ENCODE results near the gene PTMA.

The PTMA gene

GRCh38 chr2:231715988-231716616 lies 7.8 kb downstream of the PTMA start:
- peaks cover 21% of the 10 kb centered on the region for H4K20me1 ChIP-seq (ENCODE audit: insufficient read depth, low read length)
- peaks cover 17% of the 10 kb centered on the region for H3K4me1 ChIP-seq (ENCODE audit: low read length)
- H3K4me3 ChIP-seq (ENCODE audit: low read length) = no peak overlapping the region
- no peaks in the 10 kb centered on the region for H3K9me3 ChIP-seq (replicated peaks; ENCODE audit: insufficient read depth, low read length)
- H3K27me3 ChIP-seq (replicated peaks; ENCODE audit: insufficient read depth, low read length) = no peaks in the 10 kb centered on the region
- no peaks in the 10 kb centered on the region for H3K9me2 ChIP-seq (replicated peaks; ENCODE audit: insufficient read depth, low read length)
- H3K9ac ChIP-seq (ENCODE audit: low read length) = no peak overlapping the region
- TF ChIP-seq EZH2phosphoT487 (IDR thresholded peaks at IDR 0.05; ENCODE audit: low read length) (no peak), CTCF (IDR thresholded peaks at IDR 0.05; ENCODE audit: low read length) (no peak), EZH2 (optimal IDR thresholded peaks at IDR 0.05; ENCODE audit: low read depth, low read length) (no peak)
- H2AFZ ChIP-seq (ENCODE audit: low read length) = no peak overlapping the region
- H3F3A ChIP-seq (ENCODE audit: insufficient read depth, low read length) = peaks cover 34% of the 10 kb centered on the region
- no peak overlapping the region for H3K27ac ChIP-seq (ENCODE audit: low read length)
- no peak for DNase-seq
- no peak overlapping the region for H3K4me2 ChIP-seq (ENCODE audit: low read depth, low read length)
- peaks cover 15% of the 10 kb centered on the region for H3K79me2 ChIP-seq (ENCODE audit: low read length)
- H3K36me3 ChIP-seq (replicated peaks; ENCODE audit: insufficient read depth, low read length) = peaks cover 2% of the 10 kb centered on the region; the same call in 1 of the 2 replicates

GRCh38 chr2:231716666-231717280 lies 8.4 kb downstream of the PTMA start:
- DNase-seq = no peak
- H3K9ac ChIP-seq (ENCODE audit: low read length) = no peak overlapping the region
- peaks cover 27% of the 10 kb centered on the region for H3F3A ChIP-seq (ENCODE audit: insufficient read depth, low read length)
- no peaks in the 10 kb centered on the region for H3K9me2 ChIP-seq (replicated peaks; ENCODE audit: insufficient read depth, low read length)
- peaks cover 11% of the 10 kb centered on the region for H3K4me1 ChIP-seq (ENCODE audit: low read length)
- peaks cover 14% of the 10 kb centered on the region for H4K20me1 ChIP-seq (ENCODE audit: insufficient read depth, low read length)
- no peaks in the 10 kb centered on the region for H3K27me3 ChIP-seq (replicated peaks; ENCODE audit: insufficient read depth, low read length)
- H3K9me3 ChIP-seq (replicated peaks; ENCODE audit: insufficient read depth, low read length) = no peaks in the 10 kb centered on the region
- H3K4me2 ChIP-seq (ENCODE audit: low read depth, low read length) = no peak overlapping the region
- no peak overlapping the region for H3K4me3 ChIP-seq (ENCODE audit: low read length)
- H3K79me2 ChIP-seq (ENCODE audit: low read length) = peaks cover 8% of the 10 kb centered on the region
- no peaks in the 10 kb centered on the region; the same call in 1 of the 2 replicates for H3K36me3 ChIP-seq (replicated peaks; ENCODE audit: insufficient read depth, low read length)
- no peak for TF ChIP-seq CTCF (IDR thresholded peaks at IDR 0.05; ENCODE audit: low read length)
- no peak for TF ChIP-seq EZH2phosphoT487 (IDR thresholded peaks at IDR 0.05; ENCODE audit: low read length)
- TF ChIP-seq EZH2 (optimal IDR thresholded peaks at IDR 0.05; ENCODE audit: low read depth, low read length) = no peak
- no peak overlapping the region for H3K27ac ChIP-seq (ENCODE audit: low read length)
- H2AFZ ChIP-seq (ENCODE audit: low read length) = no peak overlapping the region

DNA sequence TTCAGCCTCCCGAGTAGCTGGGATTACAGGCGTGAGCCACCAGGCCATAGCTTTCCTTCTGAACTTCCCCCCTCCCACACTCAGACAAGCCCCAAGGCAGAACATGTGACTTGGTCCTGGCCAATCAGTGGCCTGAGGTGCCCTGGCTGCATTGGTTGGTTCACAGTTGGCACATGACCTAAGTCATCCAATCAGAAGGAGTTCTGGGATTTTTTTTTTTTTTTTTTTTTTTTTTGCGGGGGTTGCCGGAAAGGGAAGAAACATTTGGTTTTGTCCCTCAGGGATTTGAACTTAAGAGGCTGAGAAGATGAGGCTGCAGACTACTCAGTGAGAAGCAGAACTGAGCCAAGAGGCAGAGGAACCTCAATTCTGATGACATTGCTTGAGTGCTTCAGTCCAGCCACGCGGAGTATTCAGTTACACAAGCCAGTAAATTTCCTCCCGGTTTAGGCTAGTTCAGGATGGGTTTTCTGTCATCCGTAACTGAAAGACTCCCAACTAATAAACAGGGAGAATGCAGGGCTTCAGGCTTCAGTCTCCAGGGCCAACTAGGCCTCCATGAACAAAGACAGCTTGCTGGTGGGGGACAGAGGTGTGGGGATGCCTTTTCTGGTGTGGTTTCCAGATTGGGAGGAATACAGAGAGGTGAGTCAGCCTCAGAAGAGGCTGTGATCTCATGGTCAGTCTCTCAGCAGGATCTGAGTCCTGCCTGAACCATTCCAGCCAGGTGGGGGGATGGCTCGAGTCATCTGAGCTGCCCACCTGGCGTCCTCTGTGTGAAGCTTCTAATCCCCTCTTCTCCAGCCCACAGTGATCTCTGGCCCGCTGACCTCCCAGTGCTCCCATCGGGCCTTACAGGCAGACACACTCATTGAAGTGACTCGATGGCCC lies 9.2 kb downstream of the PTMA start:
- Histone ChIP-seq H3K4me1 (ENCODE audit: low read length) (peaks cover 3% of the 10 kb centered on the region; the same call in 1 of the 2 replicates), H3F3A (ENCODE audit: insufficient read depth, low read length) (peaks cover 19% of the 10 kb centered on the region), H2AFZ (ENCODE audit: low read length) (no peak overlapping the region), H3K36me3 (replicated peaks; ENCODE audit: insufficient read depth, low read length) (no peaks in the 10 kb centered on the region), H3K4me2 (ENCODE audit: low read depth, low read length) (no peak overlapping the region), H3K9me2 (replicated peaks; ENCODE audit: insufficient read depth, low read length) (no peaks in the 10 kb centered on the region), H3K27ac (ENCODE audit: low read length) (no peak overlapping the region), H3K4me3 (ENCODE audit: low read length) (no peak overlapping the region), H3K27me3 (replicated peaks; ENCODE audit: insufficient read depth, low read length) (no peaks in the 10 kb centered on the region), H3K9ac (ENCODE audit: low read length) (no peak overlapping the region), H3K9me3 (replicated peaks; ENCODE audit: insufficient read depth, low read length) (no peaks in the 10 kb centered on the region), H3K79me2 (ENCODE audit: low read length) (peaks cover under 1% of the 10 kb centered on the region; the same call in 1 of the 2 replicates), H4K20me1 (ENCODE audit: insufficient read depth, low read length) (peaks cover 7% of the 10 kb centered on the region; the same call in 1 of the 2 replicates)
- peak; percentile 26 for DNase-seq
- TF ChIP-seq EZH2 (optimal IDR thresholded peaks at IDR 0.05; ENCODE audit: low read depth, low read length) (no peak), EZH2phosphoT487 (IDR thresholded peaks at IDR 0.05; ENCODE audit: low read length) (no peak)

Data from MM.1S (cell line).